Tongue (tissue), 2 donors: Measurements from ENCODE around the gene THAP8. TPM values are rescaled to one million over a fixed set of nuclear protein-coding genes. Genes with fewer than 3 reads are reported as not detected.
"Not testable (repeated sequence)": the region's sequence is repeated elsewhere in the genome, so short reads cannot be mapped to it uniquely, and the experiment has no call there.

Experiments used
- DNase-seq: peaks from one replicate; pipeline ENCODE4 v3.0.0-alpha.2; 2015
- total RNA-seq: library from RNA; depleted of rRNA; stranded (reverse); fragments of >200 nt; gene quantifications from one replicate; pipeline ENCODE4 v1.2.3, GENCODE V29; 2014

THAP8 gene
- total RNA-seq, 1 donor from 2014 or later, result 6.7 TPM

- DNase-seq, result not testable (repeated sequence)
Observed at GRCh38 chr19:36068810-36069499, 14.9 kb upstream of the THAP8 start.

GRCh38 chr19:36067681-36068080 is 13.6 kb upstream of the THAP8 start:
- DNase-seq, result no peak

- no peak for DNase-seq
Observed at GRCh38 chr19:36064826-36065225, 10.7 kb upstream of the THAP8 start.

- no peak for DNase-seq
Observed at GRCh38 chr19:36061367-36061766, 7.3 kb upstream of the THAP8 start.

GRCh38 chr19:36060430-36060829 is 6.3 kb upstream of the THAP8 start:
- peak; percentile 37 for DNase-seq

- DNase-seq, result peak; percentile 62
Observed at GRCh38 chr19:36059180-36059910, 5.3 kb upstream of the THAP8 start.

GRCh38 chr19:36058481-36059179 is 4.5 kb upstream of the THAP8 start:
- DNase-seq, result peak; percentile 64

GRCh38 chr19:36054733-36055686 is 925 bp upstream of the THAP8 start, which contains the start of gene WDR62:
TSS of gene WDR62 (plus strand) at chr19:36054897. CDS start at chr19:36054972, 75 bp downstream.
- peak; percentile 97 for DNase-seq

- no peak for DNase-seq
Observed at GRCh38 chr19:36051637-36052036, 2.4 kb downstream of the THAP8 start.

- no peak for DNase-seq
Observed at GRCh38 chr19:36051236-36051635, 2.8 kb downstream of the THAP8 start.

- DNase-seq, result no peak
Observed at GRCh38 chr19:36049080-36049698, 4.9 kb downstream of the THAP8 start.

- no peak for DNase-seq
Observed at GRCh38 chr19:36047835-36048234, 6.2 kb downstream of the THAP8 start.

- no peak for DNase-seq
Observed at GRCh38 chr19:36046443-36047050, 7.5 kb downstream of the THAP8 start.

- DNase-seq, result no peak
Observed at GRCh38 chr19:36043952-36044351, 10.1 kb downstream of the THAP8 start.

GRCh38 chr19:36041831-36042230 is 12.3 kb downstream of the THAP8 start:
- DNase-seq, result no peak

- DNase-seq, result not testable (repeated sequence)
Observed at GRCh38 chr19:36041092-36041491, 13.0 kb downstream of the THAP8 start.

- no peak for DNase-seq
Observed at GRCh38 chr19:36040495-36040894, 13.6 kb downstream of the THAP8 start.

- DNase-seq, result peak; percentile 86
Observed at GRCh38 chr19:36032251-36033104, 21.6 kb downstream of the THAP8 start, which contains the start of gene CLIP3. TSS of gene CLIP3 (minus strand) at chr19:36032873. CDS start at chr19:36032357, 516 bp downstream.

GRCh38 chr19:36031308-36031707 is 22.8 kb downstream of the THAP8 start:
- no peak for DNase-seq
